Colonic mucosa (tissue), 4 donors: ENCODE data around the gene RPL3. TPM values are rescaled to one million over a fixed set of nuclear protein-coding genes. Genes with fewer than 3 reads are reported as not detected.
"Not testable (repeated sequence)": the region's sequence is repeated elsewhere in the genome, so short reads cannot be mapped to it uniquely, and the experiment has no call there.

Source experiments
- DNase-seq: peaks from one replicate; pipeline ENCODE4 v3.0.0-alpha.2; 2020
- H3K27ac ChIP-seq: fragments of 200-600 bp; one replicate; pipeline ENCODE4 v1.8.0; 2021
- H3K27me3 ChIP-seq: fragments of 200-600 bp; one replicate; pipeline ENCODE4 v1.8.0; 2021
- H3K36me3 ChIP-seq: fragments of 200-600 bp; one replicate; pipeline ENCODE4 v1.8.0; 2021
- H3K4me1 ChIP-seq: fragments of 200-600 bp; one replicate; pipeline ENCODE4 v1.8.0; 2021; ENCODE audit warnings: mild to moderate bottlenecking
- H3K4me3 ChIP-seq: fragments of 200-600 bp; one replicate; pipeline ENCODE4 v1.8.0; 2021
- H3K9ac ChIP-seq, 2 donors: one replicate each; pipeline ENCODE4 v1.7.0; 2013; ENCODE audit warnings: control low read depth in 2 of 2, low read depth in 2 of 2, low read length in 2 of 2
- H3K9me3 ChIP-seq: fragments of 200-600 bp; one replicate; pipeline ENCODE4 v1.8.0; 2021
- CTCF ChIP-seq: fragments of 200-600 bp; IDR thresholded peaks from one replicate; pipeline ENCODE4 v1.8.0; 2022; ENCODE audit warnings: antibody characterized with exemption, mild to moderate bottlenecking
- intact Hi-C: fragments of 100-400 bp; cut with DNase I; formaldehyde crosslinking; loops from one replicate; pipeline ENCODE4 v1.14.1; 2022
- total RNA-seq, 2 donors: library from RNA; stranded (reverse); fragmentation: NEBNext Ultra II Directional in 1 of 2; extraction: Animal tissue kit (Norgen Biotek cat#: 25700) in 1 of 2; gene quantifications; one replicate each; pipeline ENCODE4 v1.2.1, GENCODE V29; 2021
- donor health status: healthy.
- donor health status: DM: no; HTN: no; CAD: no.
- donor health status: DM: no; HTN: no; CAD: no.

RPL3 gene
- total RNA-seq, 2 donors from 2014 or later: 1,796 to 1,829 TPM

GRCh38 chr22:39360674-39361413 lies 41.4 kb upstream of the RPL3 start:
- intact Hi-C loops: no loop called here
- no peak overlapping the region for H3K9ac ChIP-seq
- DNase-seq: no peak
- H3K27me3 ChIP-seq: no peaks in the 10 kb centered on the region
- no peak overlapping the region for H3K27ac ChIP-seq
- no peaks in the 10 kb centered on the region for H3K4me1 ChIP-seq
- H3K36me3 ChIP-seq: no peaks in the 10 kb centered on the region
- no peak overlapping the region for H3K4me3 ChIP-seq
- no peaks in the 10 kb centered on the region for H3K9me3 ChIP-seq
- no peak for TF ChIP-seq CTCF

- H3K4me3 ChIP-seq: no peak overlapping the region
- H3K27me3 ChIP-seq: no peaks in the 10 kb centered on the region
- H3K9me3 ChIP-seq: no peaks in the 10 kb centered on the region
- intact Hi-C loops: no loop called here
- no peak for DNase-seq
- H3K36me3 ChIP-seq: no peaks in the 10 kb centered on the region
- H3K9ac ChIP-seq: no peak overlapping the region
- no peaks in the 10 kb centered on the region for H3K4me1 ChIP-seq
- no peak for TF ChIP-seq CTCF
- no peak overlapping the region for H3K27ac ChIP-seq
These were observed 40.8 kb upstream of the RPL3 start for GRCh38 chr22:39360242-39360641.

DNA sequence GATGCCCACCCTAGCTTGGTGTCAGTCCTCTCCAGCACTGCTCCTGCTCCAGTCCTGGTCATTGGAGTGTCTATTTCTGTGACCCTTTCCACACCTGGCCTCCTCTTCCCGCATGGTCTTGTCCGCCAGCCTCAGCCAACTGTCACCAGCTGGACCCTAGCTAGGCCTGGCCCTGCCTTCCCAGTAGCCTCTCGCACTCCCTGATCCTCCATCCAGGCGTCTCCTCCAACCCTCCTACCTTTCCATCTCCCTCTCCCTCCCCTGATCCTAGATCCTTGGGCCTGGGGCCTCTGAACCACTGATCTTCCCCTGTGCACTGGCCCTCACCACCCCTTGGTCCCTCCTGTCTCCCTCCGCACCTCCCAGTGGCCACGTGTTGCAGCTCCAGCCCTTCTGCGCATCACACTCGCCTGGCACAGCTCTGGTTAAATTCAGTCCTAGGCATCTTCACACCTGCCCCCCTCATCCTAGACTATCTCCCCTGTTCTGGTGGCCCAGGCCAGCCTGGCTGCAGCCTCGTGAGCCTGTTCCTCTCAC lies 40.3 kb upstream of the RPL3 start:
- Histone ChIP-seq H3K4me3 (no peak overlapping the region), H3K4me1 (no peaks in the 10 kb centered on the region), H3K36me3 (no peaks in the 10 kb centered on the region), H3K27me3 (no peaks in the 10 kb centered on the region), H3K9ac (no peak overlapping the region), H3K27ac (no peak overlapping the region), H3K9me3 (no peaks in the 10 kb centered on the region)
- TF ChIP-seq CTCF: no peak
- intact Hi-C loops: no loop called here
- DNase-seq: no peak

DNA sequence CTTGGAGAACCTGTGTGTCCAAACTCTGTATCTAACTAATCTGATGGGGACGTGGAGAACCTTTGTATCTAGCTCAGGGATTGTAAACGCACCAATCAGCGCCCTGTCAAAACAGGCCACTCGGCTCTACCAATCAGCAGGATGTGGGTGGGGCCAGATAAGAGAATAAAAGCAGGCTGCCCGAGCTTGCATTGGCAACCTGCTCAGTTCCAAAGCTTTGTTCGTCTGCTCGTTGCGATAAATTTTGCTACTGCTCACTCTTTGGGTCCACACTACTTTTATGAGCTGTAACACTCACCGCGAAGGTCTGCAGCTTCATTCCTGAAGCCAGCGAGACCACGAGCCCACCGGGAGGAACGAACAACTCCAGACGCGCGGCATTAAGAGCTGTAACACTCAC lies 38.8 kb upstream of the RPL3 start:
- DNase-seq, H3K27me3 ChIP-seq, H3K4me1 ChIP-seq, H3K27ac ChIP-seq, H3K36me3 ChIP-seq, H3K9me3 ChIP-seq, H3K4me3 ChIP-seq, H3K9ac ChIP-seq, intact Hi-C loops: not testable (repeated sequence)

DNA sequence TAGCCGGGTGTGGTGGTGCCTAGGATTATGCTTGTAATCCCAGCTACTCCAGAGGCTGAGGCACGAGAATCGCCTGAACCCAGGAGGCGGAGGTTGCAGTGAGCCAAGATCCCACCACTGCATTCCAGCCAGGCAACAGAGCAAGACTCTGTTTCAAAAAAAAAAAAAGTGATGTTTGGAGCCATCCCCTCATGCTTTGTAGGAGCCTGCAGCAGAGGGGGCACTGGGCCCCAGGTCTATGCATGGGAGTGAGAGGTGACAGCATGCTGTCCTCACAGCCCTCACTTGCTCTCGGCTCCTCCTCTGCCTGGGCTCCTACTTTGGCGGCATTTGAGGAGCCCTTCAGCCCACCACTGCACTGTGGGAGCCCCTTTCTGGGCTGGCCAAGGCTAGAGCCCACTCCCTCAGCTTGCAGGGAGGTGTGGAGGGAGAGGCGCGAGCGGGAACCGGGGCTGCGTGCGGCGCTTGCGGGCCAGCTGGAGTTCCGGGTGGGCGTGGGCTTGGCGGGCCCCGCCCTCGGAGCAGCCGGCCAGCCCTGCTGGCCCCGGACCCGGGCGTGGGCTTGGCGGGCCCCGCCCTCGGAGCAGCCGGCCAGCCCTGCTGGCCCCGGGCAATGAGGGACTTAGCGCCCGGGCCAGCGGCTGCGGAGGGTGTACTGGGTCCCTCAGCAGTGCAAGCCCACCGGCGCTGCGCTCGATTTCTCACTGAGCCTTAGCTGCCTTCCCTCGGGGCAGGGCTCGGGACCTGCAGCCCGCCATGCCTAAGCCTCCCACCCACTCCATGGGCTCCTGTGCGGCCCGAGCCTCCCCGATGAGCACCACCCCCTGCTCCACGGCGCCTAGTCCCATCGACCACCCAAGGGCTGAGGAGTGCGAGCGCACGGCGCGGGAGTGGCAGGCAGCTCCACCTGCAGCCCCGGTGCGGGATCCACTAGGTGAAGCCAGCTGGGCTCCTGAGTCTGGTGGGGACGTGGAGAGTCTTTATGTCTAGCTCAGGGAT lies 38.0 kb upstream of the RPL3 start:
- H3K9ac ChIP-seq, H3K36me3 ChIP-seq, H3K9me3 ChIP-seq, DNase-seq, H3K4me3 ChIP-seq, intact Hi-C loops, H3K27me3 ChIP-seq, H3K27ac ChIP-seq, H3K4me1 ChIP-seq: not testable (repeated sequence)

GRCh38 chr22:39356464-39356863 lies 37.0 kb upstream of the RPL3 start:
- H3K27ac ChIP-seq: no peak overlapping the region
- no peaks in the 10 kb centered on the region for H3K36me3 ChIP-seq
- H3K27me3 ChIP-seq: no peaks in the 10 kb centered on the region
- H3K9me3 ChIP-seq: no peaks in the 10 kb centered on the region
- no peak for DNase-seq
- no peak for TF ChIP-seq CTCF
- no peaks in the 10 kb centered on the region for H3K4me1 ChIP-seq
- H3K9ac ChIP-seq: no peak overlapping the region
- intact Hi-C loops: no loop called here
- no peak overlapping the region for H3K4me3 ChIP-seq

- H3K27ac ChIP-seq, DNase-seq, H3K27me3 ChIP-seq, H3K9me3 ChIP-seq, intact Hi-C loops, H3K36me3 ChIP-seq, H3K4me3 ChIP-seq, H3K9ac ChIP-seq, H3K4me1 ChIP-seq: not testable (repeated sequence)
These were observed 36.4 kb upstream of the RPL3 start for GRCh38 chr22:39355805-39356204.
